GM15510 (cell line): ENCODE data around the gene STARD3NL.

Source experiments
- POLR2A ChIP-seq: IDR thresholded peaks from 3 replicates; pipeline ENCODE4 v1.6.1; 2011; ENCODE audit warnings: borderline replicate concordance; ENCODE audit not compliant: insufficient read length; ENCODE audit errors: extremely low read depth

STARD3NL gene

DNA sequence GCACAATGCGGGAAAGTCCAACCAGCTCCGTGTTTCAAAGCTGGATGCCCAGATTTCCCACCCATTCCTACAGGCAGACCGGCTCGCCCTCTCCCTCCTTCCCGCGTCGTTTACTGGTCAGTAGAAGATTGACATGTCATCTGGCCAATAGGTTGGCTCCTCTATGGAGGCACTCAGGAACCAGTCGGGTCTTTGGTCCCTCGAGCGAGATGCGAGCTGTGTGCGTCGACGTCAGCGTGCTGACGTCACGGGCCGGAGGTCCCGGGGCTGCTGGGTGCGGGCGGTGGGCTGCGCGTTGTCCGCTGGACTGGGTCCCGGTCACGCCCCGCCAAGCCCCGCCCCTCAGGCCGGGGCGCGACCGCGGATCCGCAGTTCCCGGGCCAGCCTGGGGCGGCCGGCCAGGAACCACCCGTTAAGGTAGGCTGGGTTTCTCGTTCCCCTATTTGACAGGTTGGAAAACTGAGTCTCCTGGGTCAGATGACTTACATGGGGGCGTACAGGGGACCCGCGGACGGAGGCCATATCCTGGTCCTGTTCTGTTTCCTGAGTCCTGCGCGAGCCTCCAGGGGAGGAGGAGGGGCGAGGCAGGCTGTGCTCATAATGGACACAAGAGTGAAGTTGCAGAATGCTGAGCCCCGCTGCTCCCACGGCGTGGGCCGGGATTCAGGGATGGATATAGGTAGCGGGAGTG, at the start of gene STARD3NL:
Gene STARD3NL, plus strand, starts transcription at position 242 of the 691 bp plus-strand sequence. CDS start 29,260 bp downstream, outside the sequence.
- TF ChIP-seq POLR2A: peak; percentile 67

GRCh38 chr7:38129162-38129561, 48.9 kb upstream of the STARD3NL start:
- no peak for TF ChIP-seq POLR2A

- no peak for TF ChIP-seq POLR2A
These were observed 48.5 kb upstream of the STARD3NL start for GRCh38 chr7:38129579-38129978.

- TF ChIP-seq POLR2A: no peak
These were observed 39.9 kb upstream of the STARD3NL start for GRCh38 chr7:38138171-38138570.

GRCh38 chr7:38141187-38141586, 36.9 kb upstream of the STARD3NL start:
- TF ChIP-seq POLR2A: no peak

GRCh38 chr7:38142736-38143135, 35.3 kb upstream of the STARD3NL start:
- no peak for TF ChIP-seq POLR2A

- TF ChIP-seq POLR2A: no peak
These were observed 31.0 kb upstream of the STARD3NL start for GRCh38 chr7:38147005-38147404.

- TF ChIP-seq POLR2A: no peak
These were observed 26.5 kb upstream of the STARD3NL start for GRCh38 chr7:38151556-38151955.

DNA sequence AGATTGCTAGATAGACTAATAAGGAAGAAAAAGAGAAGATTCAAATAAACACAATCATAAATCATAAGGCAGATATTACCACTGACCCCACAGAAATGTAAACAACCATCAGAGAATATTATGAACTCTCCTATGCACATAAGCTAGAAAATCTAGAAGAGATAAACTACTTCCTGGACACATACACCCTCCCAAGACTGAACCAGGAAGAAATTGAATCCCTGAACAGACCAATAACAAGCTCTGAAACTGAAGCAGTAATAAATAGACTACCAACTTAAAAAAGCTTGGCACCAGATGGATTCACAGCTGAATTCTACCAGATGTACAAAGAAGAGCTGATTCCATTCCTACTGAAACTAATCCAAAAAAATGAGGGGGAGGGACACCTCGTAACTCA, 24.5 kb upstream of the STARD3NL start:
- TF ChIP-seq POLR2A: no peak

DNA sequence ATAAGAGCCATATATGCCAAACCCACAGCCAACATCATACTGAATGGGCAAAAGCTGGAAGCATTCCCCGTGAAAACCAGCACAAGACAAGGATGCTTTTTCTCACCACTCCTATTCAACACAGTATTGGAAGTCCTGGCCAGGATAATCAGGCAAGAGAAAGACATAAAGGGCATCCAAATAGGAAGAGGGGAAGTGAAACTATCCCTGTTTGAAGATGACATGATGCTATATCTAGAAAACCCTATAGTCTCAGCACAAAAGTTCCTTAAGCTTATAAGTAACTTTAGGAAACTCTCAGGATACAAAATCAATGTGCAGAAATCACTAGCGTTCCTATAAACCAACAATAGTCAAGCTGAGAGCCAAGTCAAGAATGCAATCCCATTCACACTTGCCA, 23.8 kb upstream of the STARD3NL start:
- TF ChIP-seq POLR2A: no peak

- TF ChIP-seq POLR2A: no peak
These were observed 18.0 kb upstream of the STARD3NL start for GRCh38 chr7:38160003-38160571.

- no peak for TF ChIP-seq POLR2A
These were observed 16.0 kb upstream of the STARD3NL start for GRCh38 chr7:38162036-38162435.

GRCh38 chr7:38163671-38164070, 14.4 kb upstream of the STARD3NL start:
- no peak for TF ChIP-seq POLR2A

DNA sequence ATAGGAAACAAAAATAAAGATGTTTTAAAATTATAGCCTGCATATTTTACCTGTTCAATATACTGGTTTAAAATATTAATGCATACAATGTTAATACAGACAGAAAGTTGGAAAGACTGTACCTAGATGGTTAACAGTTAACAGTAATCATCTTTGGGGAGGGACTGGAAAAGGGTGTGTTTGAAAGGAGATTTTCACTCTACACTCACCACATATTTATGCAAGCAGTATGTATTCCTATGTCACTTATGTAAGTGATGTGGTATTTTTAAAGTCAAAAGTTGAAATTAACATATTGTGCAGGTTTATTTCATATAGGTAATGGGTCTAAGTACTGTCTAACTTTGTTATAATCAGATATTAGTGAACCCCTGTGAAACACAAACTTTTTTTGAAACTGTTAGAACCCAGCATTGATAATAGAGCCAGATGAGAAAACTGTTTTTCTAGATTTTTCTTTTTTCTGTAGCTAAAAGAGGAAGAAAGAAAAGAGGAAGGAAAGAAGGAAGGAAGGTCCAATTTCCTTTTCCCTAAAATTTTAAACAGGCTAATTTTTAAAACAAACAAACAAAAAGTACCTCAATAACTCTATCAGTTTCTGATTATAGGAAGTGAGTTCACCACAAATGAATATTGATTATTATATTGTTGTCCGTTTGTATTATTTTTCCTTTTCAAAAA, 9.0 kb upstream of the STARD3NL start:
- no peak for TF ChIP-seq POLR2A

DNA sequence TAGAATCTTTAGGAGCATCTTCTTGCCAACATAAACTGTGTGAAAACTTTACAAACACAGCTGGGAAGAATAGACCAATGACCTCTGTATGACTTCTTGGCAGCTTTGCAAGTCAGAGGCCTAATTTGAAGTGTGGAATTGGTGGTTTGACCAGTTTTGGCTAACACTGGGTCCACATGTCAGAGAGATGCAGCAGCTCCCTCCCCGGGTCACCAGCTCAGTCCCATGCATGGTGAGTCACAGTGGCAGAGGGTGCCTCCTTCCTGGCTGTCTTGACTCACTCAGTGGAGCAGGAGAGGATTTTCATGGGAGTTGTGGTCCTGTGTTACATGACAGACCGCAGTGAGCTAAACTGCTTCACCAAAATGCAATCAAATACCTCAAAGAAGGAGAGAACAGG, 8.2 kb upstream of the STARD3NL start:
- TF ChIP-seq POLR2A: no peak
